22Rv1 (cell line): ENCODE data around the gene LILRB4.
"Not testable (repeated sequence)": the region's sequence is repeated elsewhere in the genome, so short reads cannot be mapped to it uniquely, and the experiment has no call there.

Source experiments
- H3K27ac ChIP-seq: fragments of 450-650 bp; 2 replicates; pipeline ENCODE4 v1.5.1; 2017
- CTCF ChIP-seq: fragments of 450-650 bp; IDR thresholded peaks from 2 replicates; pipeline ENCODE4 v1.5.1; 2017; ENCODE audit warnings: mild to moderate bottlenecking
- ZFX ChIP-seq: fragments of 450-650 bp; IDR thresholded peaks from 2 replicates; pipeline ENCODE4 v1.6.1; 2017; ENCODE audit warnings: antibody characterized with exemption, borderline replicate concordance

LILRB4 gene

GRCh38 chr19:54708781-54709180 lies 46.0 kb downstream of the LILRB4 start:
- H3K27ac ChIP-seq = no peak overlapping the region
- TF ChIP-seq ZFX = no peak
- no peak for TF ChIP-seq CTCF

GRCh38 chr19:54709212-54709948 lies 46.6 kb downstream of the LILRB4 start:
- no peak for TF ChIP-seq ZFX
- TF ChIP-seq CTCF = no peak

GRCh38 chr19:54709956-54710355 lies 47.2 kb downstream of the LILRB4 start:
- H3K27ac ChIP-seq = not testable (repeated sequence)

More at GRCh38 chr19:54709212-54709948, 46.6 kb downstream of the LILRB4 start:
- H3K27ac ChIP-seq = no peak overlapping the region
